Neural progenitor cell (in vitro differentiated cells): ENCODE data around the gene FGF7. TPM values are rescaled to one million over a fixed set of nuclear protein-coding genes. Genes with fewer than 3 reads are reported as not detected.
"Not testable (repeated sequence)": the region's sequence is repeated elsewhere in the genome, so short reads cannot be mapped to it uniquely, and the experiment has no call there.

ENCODE experiments used
- DNase-seq: peaks from one replicate; pipeline ENCODE4 v3.0.0-alpha.2; 2016; ENCODE audit warnings: low spot score
- H2AFZ ChIP-seq: fragments of 200-600 bp; sonication (generic); replicated peaks from 2 replicates; pipeline ENCODE4 v1.6.1; 2016; ENCODE audit warnings: antibody characterized with exemption
- H3F3A ChIP-seq: fragments of 200-600 bp; sonication (generic); 2 replicates; pipeline ENCODE4 v1.6.1; 2016; ENCODE audit warnings: antibody characterized with exemption, low read depth
- H3K27ac ChIP-seq: fragments of 200-600 bp; sonication (generic); 2 replicates; pipeline ENCODE4 v1.5.1; 2016; ENCODE audit warnings: mild to moderate bottlenecking
- H3K27me3 ChIP-seq: fragments of 200-600 bp; sonication (generic); 2 replicates; pipeline ENCODE4 v1.6.1; 2016; ENCODE audit warnings: mild to moderate bottlenecking, moderate library complexity
- H3K36me3 ChIP-seq: fragments of 200-600 bp; sonication (generic); 2 replicates; pipeline ENCODE4 v1.5.1; 2016
- H3K4me1 ChIP-seq: fragments of 200-600 bp; sonication (generic); 2 replicates; pipeline ENCODE4 v1.6.1; 2016; ENCODE audit warnings: mixed run types
- H3K4me2 ChIP-seq: fragments of 200-600 bp; sonication (generic); 2 replicates; pipeline ENCODE4 v1.6.1; 2016
- H3K4me3 ChIP-seq: fragments of 200-600 bp; sonication (generic); 2 replicates; pipeline ENCODE4 v1.5.1; 2016
- H3K79me2 ChIP-seq: fragments of 200-600 bp; sonication (generic); 2 replicates; pipeline ENCODE4 v1.6.1; 2016; ENCODE audit warnings: low read depth
- H3K9ac ChIP-seq: fragments of 200-600 bp; sonication (generic); 2 replicates; pipeline ENCODE4 v1.6.1; 2016
- H3K9me3 ChIP-seq: fragments of 200-600 bp; sonication (generic); 2 replicates; pipeline ENCODE4 v1.5.1; 2016; ENCODE audit warnings: low read depth
- H4K20me1 ChIP-seq: fragments of 200-600 bp; sonication (generic); 2 replicates; pipeline ENCODE4 v1.6.1; 2016; ENCODE audit warnings: low read depth
- H3K27ac Mint-ChIP-seq: 3 replicates; pipeline ENCODE4 v1.8.0; 2021; ENCODE audit warnings: mixed read lengths
- H3K27me3 Mint-ChIP-seq: 2 replicates; pipeline ENCODE4 v1.8.0; 2022; ENCODE audit warnings: low read depth, mild to moderate bottlenecking, inconsistent platforms, moderate library complexity, mixed read lengths; ENCODE audit not compliant: insufficient read depth
- H3K36me3 Mint-ChIP-seq: 3 replicates; pipeline ENCODE4 v1.8.0; 2021; ENCODE audit warnings: mixed read lengths
- H3K4me1 Mint-ChIP-seq: 3 replicates; pipeline ENCODE4 v1.8.0; 2021; ENCODE audit warnings: mixed read lengths
- H3K4me3 Mint-ChIP-seq: 3 replicates; pipeline ENCODE4 v1.8.0; 2021; ENCODE audit warnings: mild to moderate bottlenecking, moderate library complexity, mixed read lengths
- H3K9me3 Mint-ChIP-seq: 3 replicates; pipeline ENCODE4 v1.8.0; 2020; ENCODE audit warnings: mixed read lengths
- CTCF ChIP-seq: fragments of 200-600 bp; sonication (generic); IDR thresholded peaks from 2 replicates; pipeline ENCODE4 v1.5.1; 2017; ENCODE audit warnings: antibody characterized with exemption, mild to moderate bottlenecking
- EZH2 ChIP-seq: fragments of 200-600 bp; sonication (generic); IDR thresholded peaks from 2 replicates; pipeline ENCODE4 v1.6.1; 2017; ENCODE audit warnings: antibody characterized with exemption, mild to moderate bottlenecking, moderate library complexity
- EZH2phosphoT487 ChIP-seq: fragments of 200-600 bp; sonication (generic); IDR thresholded peaks from 2 replicates; pipeline ENCODE4 v1.6.1; 2017; ENCODE audit warnings: antibody characterized with exemption
- total RNA-seq: library from RNA; depleted of rRNA; stranded (reverse); fragments of >200 nt; gene quantifications from 2 replicates; pipeline ENCODE4 v1.2.3, GENCODE V29; 2015; ENCODE audit warnings: low replicate concordance

Gene FGF7
- total RNA-seq, 1 donor from 2014 or later, result not detected

- H3K36me3 ChIP-seq, result no peaks in the 10 kb centered on the region
- H3K4me2 ChIP-seq, result no peak overlapping the region
- H2AFZ ChIP-seq, result no peak overlapping the region
- no peak overlapping the region for H3K27ac ChIP-seq
- no peak overlapping the region for H3K27ac Mint-ChIP-seq
- H3K27me3 ChIP-seq, result no peaks in the 10 kb centered on the region
- no peaks in the 10 kb centered on the region for H3K36me3 Mint-ChIP-seq
- H3K4me3 Mint-ChIP-seq, result no peak overlapping the region
- no peaks in the 10 kb centered on the region for H3K4me1 Mint-ChIP-seq
- no peak overlapping the region for H3K4me3 ChIP-seq
- no peaks in the 10 kb centered on the region for H4K20me1 ChIP-seq
- no peaks in the 10 kb centered on the region for H3K79me2 ChIP-seq
- TF ChIP-seq EZH2, result no peak
- TF ChIP-seq EZH2phosphoT487, result no peak
- H3K4me1 ChIP-seq, result no peaks in the 10 kb centered on the region
- H3F3A ChIP-seq, result no peaks in the 10 kb centered on the region
- no peak for DNase-seq
- H3K27me3 Mint-ChIP-seq, result no peaks in the 10 kb centered on the region
- peaks cover 3% of the 10 kb centered on the region for H3K9me3 ChIP-seq
- peaks cover 9% of the 10 kb centered on the region for H3K9me3 Mint-ChIP-seq
- H3K9ac ChIP-seq, result no peak overlapping the region
These were observed 84.2 kb downstream of the FGF7 start for GRCh38 chr15:49507261-49507660.

- H3K4me3 Mint-ChIP-seq, H3K79me2 ChIP-seq, H3F3A ChIP-seq, H3K36me3 ChIP-seq, DNase-seq, H3K4me1 ChIP-seq, H4K20me1 ChIP-seq, H3K27me3 Mint-ChIP-seq, H3K27ac ChIP-seq, H3K4me2 ChIP-seq, H3K27ac Mint-ChIP-seq, H3K9me3 ChIP-seq, H3K9ac ChIP-seq, H2AFZ ChIP-seq, H3K27me3 ChIP-seq, H3K4me1 Mint-ChIP-seq, H3K9me3 Mint-ChIP-seq, H3K4me3 ChIP-seq, H3K36me3 Mint-ChIP-seq: not testable (repeated sequence)
These were observed 89.7 kb downstream of the FGF7 start for GRCh38 chr15:49512739-49513138.

GRCh38 chr15:49521802-49522201 is 98.8 kb downstream of the FGF7 start:
- no peaks in the 10 kb centered on the region for H3K36me3 Mint-ChIP-seq
- Histone ChIP-seq H3K4me2 (no peak overlapping the region), H3K79me2 (no peaks in the 10 kb centered on the region), H3K27ac (no peak overlapping the region), H3K27me3 (no peaks in the 10 kb centered on the region), H3K36me3 (no peaks in the 10 kb centered on the region), H3K4me1 (no peaks in the 10 kb centered on the region), H3K9ac (no peak overlapping the region), H4K20me1 (no peaks in the 10 kb centered on the region), H3K9me3 (peaks cover 3% of the 10 kb centered on the region), H3F3A (no peaks in the 10 kb centered on the region), H3K4me3 (no peak overlapping the region), H2AFZ (no peak overlapping the region)
- H3K27me3 Mint-ChIP-seq, result no peaks in the 10 kb centered on the region
- no peaks in the 10 kb centered on the region for H3K4me1 Mint-ChIP-seq
- H3K27ac Mint-ChIP-seq, result no peak overlapping the region
- TF ChIP-seq EZH2phosphoT487, result no peak
- no peak for TF ChIP-seq EZH2
- no peak for TF ChIP-seq CTCF
- H3K9me3 Mint-ChIP-seq, result peaks cover 11% of the 10 kb centered on the region
- no peak overlapping the region for H3K4me3 Mint-ChIP-seq
- no peak for DNase-seq

- DNase-seq, result no peak
- no peak for TF ChIP-seq EZH2
- TF ChIP-seq EZH2phosphoT487, result no peak
- no peak for TF ChIP-seq CTCF
- H3K4me3 ChIP-seq, result no peak overlapping the region
- H3F3A ChIP-seq, result no peaks in the 10 kb centered on the region
- Mint-ChIP-seq H3K4me1 (no peaks in the 10 kb centered on the region), H3K36me3 (no peaks in the 10 kb centered on the region), H3K27ac (no peak overlapping the region), H3K9me3 (peaks cover 8% of the 10 kb centered on the region), H3K27me3 (no peaks in the 10 kb centered on the region), H3K4me3 (no peak overlapping the region)
- H3K9me3 ChIP-seq, result peaks cover 3% of the 10 kb centered on the region
- H3K9ac ChIP-seq, result no peak overlapping the region
- no peaks in the 10 kb centered on the region for H3K36me3 ChIP-seq
- no peak overlapping the region for H3K4me2 ChIP-seq
- no peak overlapping the region for H3K27ac ChIP-seq
- no peaks in the 10 kb centered on the region for H3K4me1 ChIP-seq
- H3K27me3 ChIP-seq, result no peaks in the 10 kb centered on the region
- no peaks in the 10 kb centered on the region for H3K79me2 ChIP-seq
- no peak overlapping the region for H2AFZ ChIP-seq
- H4K20me1 ChIP-seq, result no peaks in the 10 kb centered on the region
These were observed 105.2 kb downstream of the FGF7 start for GRCh38 chr15:49528289-49528688.
